AG04450 (cell line): ENCODE measurements around the gene ALPI. TPM values are rescaled to one million over a fixed set of nuclear protein-coding genes. Genes with fewer than 3 reads are reported as not detected.

Experiments
- CTCF ChIA-PET: fragments of 300-600, 350-600 bp; formaldehyde crosslinking; extraction: SDS; loops from one replicate; lab custom pipeline; 2022; ENCODE audit warnings: antibody characterized with exemption, inconsistent platforms; lab: Charles Lee
- POLR2A ChIA-PET: fragments of 350-600 bp; formaldehyde crosslinking; extraction: SDS; loops from one replicate; lab custom pipeline; 2021; ENCODE audit warnings: antibody characterized with exemption, inconsistent platforms; lab: Yijun Ruan, JAX
- DNase-seq: peaks from one replicate; pipeline ENCODE4 v3.0.0-alpha.2; 2011; ENCODE audit warnings: low read depth, low spot score
- H3K27ac ChIP-seq: one replicate; pipeline ENCODE4 v1.5.1; 2012; ENCODE audit warnings: low read depth, low read length, control low read depth
- H3K27me3 ChIP-seq: one replicate; pipeline ENCODE4 v1.6.0; 2012; ENCODE audit warnings: low read length; ENCODE audit not compliant: control insufficient read depth, insufficient read depth
- H3K4me3 ChIP-seq: 2 replicates; pipeline ENCODE4 v1.5.1; 2011; ENCODE audit warnings: mild to moderate bottlenecking, low read depth, low read length, control low read depth
- H3K9me3 ChIP-seq: 2 replicates; pipeline ENCODE4 v1.5.1; 2012; ENCODE audit warnings: low read length; ENCODE audit not compliant: control insufficient read depth, insufficient read depth
- polyA plus RNA-seq: library from polyadenylated mRNA; depleted of rRNA; stranded (reverse); fragments of >200 nt; gene quantifications from 2 replicates; pipeline ENCODE4 v1.2.3, GENCODE V29; 2011
- TF ChIP-seq, protein P1 (sequence below): IDR thresholded peaks from 2 replicates; pipeline ENCODE4 v1.5.1; 2011; ENCODE audit warnings: low read depth, low read length, control low read depth, inconsistent platforms

ALPI gene
- polyA plus RNA-seq, 1 experiment = not detected

DNA sequence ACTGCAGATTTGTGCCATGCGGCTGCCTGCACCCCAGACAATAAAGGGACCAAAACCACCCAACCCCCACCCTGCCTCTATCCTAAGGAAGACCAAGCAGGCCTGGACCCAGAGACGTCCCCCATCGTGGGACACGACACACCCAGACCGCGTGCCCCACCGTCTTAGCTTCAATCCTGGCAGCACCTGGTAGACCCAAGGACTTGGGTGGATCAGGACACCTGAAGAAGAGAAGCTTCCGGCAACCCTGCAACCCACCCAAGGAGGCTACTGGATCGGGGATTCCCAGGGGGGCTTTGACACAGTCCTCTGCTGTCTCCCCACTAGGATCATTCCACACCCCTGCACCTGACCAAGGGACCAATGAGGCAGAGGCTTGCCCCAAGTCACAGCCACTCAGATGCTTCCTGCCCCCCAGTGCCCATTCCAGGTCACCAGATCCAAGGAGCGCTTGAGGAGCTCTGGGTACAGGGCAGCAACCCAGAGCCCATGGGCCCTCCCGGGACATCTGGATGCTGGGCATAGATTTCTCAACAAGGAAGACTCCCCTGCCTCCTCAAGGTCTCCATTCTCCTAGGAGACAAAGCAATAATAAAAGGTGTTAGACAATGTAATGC is 3.6 kb downstream of the ALPI start:
- ChIA-PET CTCF (no interaction called here), POLR2A (no interaction called here)
- H3K9me3 ChIP-seq = no peaks in the 10 kb centered on the region; the same call in 1 of the 2 replicates
- H3K4me3 ChIP-seq = no peak overlapping the region
- DNase-seq = no peak
- H3K27ac ChIP-seq = no peak overlapping the region
- peaks cover 22% of the 10 kb centered on the region for H3K27me3 ChIP-seq
- TF ChIP-seq, protein P1, sequence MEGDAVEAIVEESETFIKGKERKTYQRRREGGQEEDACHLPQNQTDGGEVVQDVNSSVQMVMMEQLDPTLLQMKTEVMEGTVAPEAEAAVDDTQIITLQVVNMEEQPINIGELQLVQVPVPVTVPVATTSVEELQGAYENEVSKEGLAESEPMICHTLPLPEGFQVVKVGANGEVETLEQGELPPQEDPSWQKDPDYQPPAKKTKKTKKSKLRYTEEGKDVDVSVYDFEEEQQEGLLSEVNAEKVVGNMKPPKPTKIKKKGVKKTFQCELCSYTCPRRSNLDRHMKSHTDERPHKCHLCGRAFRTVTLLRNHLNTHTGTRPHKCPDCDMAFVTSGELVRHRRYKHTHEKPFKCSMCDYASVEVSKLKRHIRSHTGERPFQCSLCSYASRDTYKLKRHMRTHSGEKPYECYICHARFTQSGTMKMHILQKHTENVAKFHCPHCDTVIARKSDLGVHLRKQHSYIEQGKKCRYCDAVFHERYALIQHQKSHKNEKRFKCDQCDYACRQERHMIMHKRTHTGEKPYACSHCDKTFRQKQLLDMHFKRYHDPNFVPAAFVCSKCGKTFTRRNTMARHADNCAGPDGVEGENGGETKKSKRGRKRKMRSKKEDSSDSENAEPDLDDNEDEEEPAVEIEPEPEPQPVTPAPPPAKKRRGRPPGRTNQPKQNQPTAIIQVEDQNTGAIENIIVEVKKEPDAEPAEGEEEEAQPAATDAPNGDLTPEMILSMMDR = no peak

DNA sequence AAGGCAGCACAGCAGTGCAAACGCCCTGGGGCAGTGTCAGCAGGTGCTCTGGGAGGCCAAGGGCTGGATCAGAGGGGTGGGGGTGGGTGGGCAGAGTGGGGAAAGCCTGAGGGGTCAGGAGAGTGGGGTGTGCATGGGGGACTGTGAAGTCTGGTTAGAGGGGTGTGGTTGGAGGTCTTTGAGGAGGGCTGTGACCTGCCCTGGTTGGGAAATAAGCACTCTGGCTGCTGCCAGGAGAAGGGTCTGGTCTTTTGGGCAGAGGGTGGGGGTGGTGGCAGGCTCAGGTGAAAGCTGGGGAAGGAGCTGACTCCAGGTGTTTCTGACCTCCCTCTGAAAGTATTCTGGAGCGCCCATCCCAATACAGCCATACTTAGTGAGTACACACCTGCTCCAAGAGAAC is 4.2 kb downstream of the ALPI start:
- H3K27me3 ChIP-seq = peaks cover 19% of the 10 kb centered on the region
- no peaks in the 10 kb centered on the region; the same call in 1 of the 2 replicates for H3K9me3 ChIP-seq
- DNase-seq = no peak
- TF ChIP-seq, protein P1 = no peak
- H3K27ac ChIP-seq = no peak overlapping the region
- POLR2A ChIA-PET = no interaction called here
- no peak overlapping the region for H3K4me3 ChIP-seq
- CTCF ChIA-PET = no interaction called here

DNA sequence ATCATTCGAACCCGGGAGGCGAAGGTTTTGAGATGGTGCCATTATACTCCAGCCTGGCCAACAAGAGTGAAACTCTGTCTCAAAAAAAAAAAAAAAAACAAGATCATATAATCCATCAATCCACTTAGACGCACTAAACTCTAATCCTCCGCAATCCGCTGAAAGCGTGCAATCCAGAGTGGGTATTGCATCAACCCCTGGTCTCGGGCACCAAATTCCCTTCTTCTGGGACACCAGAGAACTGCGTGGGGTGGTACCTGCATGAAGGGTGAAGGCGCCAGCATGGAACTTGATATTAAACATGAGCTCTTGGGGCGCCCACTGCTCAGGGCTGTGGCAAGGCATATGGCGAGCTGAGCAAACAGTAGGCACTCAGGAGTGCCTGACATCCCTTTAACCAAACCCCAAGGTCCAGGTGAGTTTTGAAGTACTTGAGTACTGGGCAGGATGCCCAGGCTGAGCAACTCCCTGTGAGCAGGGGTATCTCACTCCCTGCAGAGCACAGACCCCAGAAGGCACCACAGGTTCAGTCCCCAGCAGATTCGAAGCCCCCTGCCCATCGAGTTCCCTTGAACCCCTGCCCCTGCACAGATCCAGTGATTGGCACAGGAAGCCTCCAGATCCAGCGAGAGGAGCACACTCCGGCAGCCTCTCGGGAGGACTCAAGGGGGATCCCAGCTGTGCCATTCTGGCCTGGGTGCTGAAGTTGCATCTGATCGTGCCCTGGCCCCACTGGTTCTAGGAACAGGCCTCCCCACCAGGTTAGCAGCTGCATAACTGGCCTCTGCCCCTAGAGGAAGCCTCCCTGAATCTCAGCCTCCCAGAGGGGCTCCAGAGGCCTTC is 8.0 kb downstream of the ALPI start:
- Histone ChIP-seq H3K4me3 (no peak overlapping the region), H3K27me3 (peaks cover 28% of the 10 kb centered on the region), H3K27ac (no peak overlapping the region), H3K9me3 (no peaks in the 10 kb centered on the region)
- ChIA-PET POLR2A (no interaction called here), CTCF (interaction anchor here (0.9 to 1.3 kb wide), 2 partner anchors 17 to 24 kb away, joined by 4 read pairs; no protein-coding TSS in a partner anchor)
- TF ChIP-seq, protein P1 = no peak
- no peak for DNase-seq

DNA sequence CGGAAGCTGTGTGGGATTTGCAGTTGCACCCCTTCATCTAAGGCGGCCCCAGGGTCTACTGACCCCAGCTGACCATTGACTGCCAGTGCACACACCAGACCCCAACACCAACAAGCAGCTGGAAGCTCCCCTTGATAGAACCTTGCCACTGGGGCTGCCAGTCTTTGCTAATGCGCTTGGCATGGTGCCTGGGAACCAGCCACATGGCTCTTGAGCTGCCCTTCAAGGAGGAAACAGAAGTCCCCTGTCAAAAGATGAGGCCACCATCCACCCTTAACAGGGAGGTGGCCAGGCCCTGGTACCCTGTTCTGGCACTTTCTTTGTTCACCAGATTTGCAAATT is 8.6 kb downstream of the ALPI start:
- POLR2A ChIA-PET = interaction anchor here (0.6 kb wide), 1 partner anchor 1286 kb away, joined by 5 read pairs; no protein-coding TSS in a partner anchor
- Histone ChIP-seq H3K4me3 (no peak overlapping the region), H3K9me3 (no peaks in the 10 kb centered on the region), H3K27ac (no peak overlapping the region), H3K27me3 (peaks cover 25% of the 10 kb centered on the region)
- DNase-seq = no peak
- CTCF ChIA-PET = no interaction called here
- TF ChIP-seq, protein P1 = no peak

DNA sequence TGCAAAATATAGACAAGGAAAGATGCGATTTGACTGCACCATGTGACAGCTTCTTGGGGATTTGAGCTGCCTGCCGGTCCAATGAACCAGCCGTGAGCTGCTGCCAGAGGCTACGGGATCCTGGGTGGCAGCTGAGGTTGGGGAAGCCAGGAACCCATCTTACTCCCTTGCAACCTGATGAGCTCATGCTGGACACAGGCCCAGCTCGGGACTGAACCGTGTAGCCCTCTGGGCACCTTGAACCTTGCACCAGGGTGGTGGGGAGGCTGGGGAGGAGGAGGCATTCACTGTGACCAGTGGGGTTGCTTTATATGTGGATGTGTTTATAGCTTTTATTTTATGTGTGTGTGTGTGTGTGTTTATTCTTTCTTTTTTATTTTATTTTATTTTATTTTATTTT is 9.1 kb downstream of the ALPI start:
- Histone ChIP-seq H3K4me3 (no peak overlapping the region), H3K9me3 (no peaks in the 10 kb centered on the region), H3K27me3 (peaks cover 21% of the 10 kb centered on the region), H3K27ac (no peak overlapping the region)
- TF ChIP-seq, protein P1 = no peak
- ChIA-PET CTCF (no interaction called here), POLR2A (interaction anchor here (0.6 kb wide), 1 partner anchor 1287 kb away, joined by 5 read pairs; no protein-coding TSS in a partner anchor)
- DNase-seq = no peak
